Dedifferentiated amniotic fluid mesenchymal stem cell (primary cell): ENCODE data around the gene ATP6V0A1.
"Not testable (repeated sequence)": the region's sequence is repeated elsewhere in the genome, so short reads cannot be mapped to it uniquely, and the experiment has no call there.

Experiments used
- DNase-seq: peaks from one replicate; pipeline ENCODE4 v3.0.0-alpha.2; 2016; ENCODE audit errors: extremely low spot score

Gene ATP6V0A1

GRCh38 chr17:42436391-42436790 is 22.3 kb upstream of the ATP6V0A1 start:
- DNase-seq = peak; percentile 95

- DNase-seq = no peak
Measured at GRCh38 chr17:42438600-42439567, 19.8 kb upstream of the ATP6V0A1 start.

GRCh38 chr17:42441371-42442195 is 17.1 kb upstream of the ATP6V0A1 start:
- DNase-seq = no peak

GRCh38 chr17:42442196-42442565 is 16.5 kb upstream of the ATP6V0A1 start:
- no peak for DNase-seq

GRCh38 chr17:42449176-42449575 is 9.5 kb upstream of the ATP6V0A1 start:
- not testable (repeated sequence) for DNase-seq

GRCh38 chr17:42449838-42450237 is 8.8 kb upstream of the ATP6V0A1 start:
- not testable (repeated sequence) for DNase-seq

- not testable (repeated sequence) for DNase-seq
Measured at GRCh38 chr17:42451270-42451669, 7.4 kb upstream of the ATP6V0A1 start.

GRCh38 chr17:42453439-42453838 is 5.2 kb upstream of the ATP6V0A1 start:
- DNase-seq = no peak

GRCh38 chr17:42454987-42455386 is 3.7 kb upstream of the ATP6V0A1 start:
- not testable (repeated sequence) for DNase-seq

GRCh38 chr17:42456223-42457106 is 2.2 kb upstream of the ATP6V0A1 start:
- peak; percentile 67 for DNase-seq

GRCh38 chr17:42457107-42457792 is 1.4 kb upstream of the ATP6V0A1 start:
- DNase-seq = no peak

- DNase-seq = no peak
Measured at GRCh38 chr17:42459256-42459800, 650 bp downstream of the ATP6V0A1 start.

GRCh38 chr17:42459801-42460281 is 1.2 kb downstream of the ATP6V0A1 start:
- peak; percentile 23 for DNase-seq

- no peak for DNase-seq
Measured at GRCh38 chr17:42460371-42460770, 1.7 kb downstream of the ATP6V0A1 start.

- DNase-seq = no peak
Measured at GRCh38 chr17:42463976-42464400, 5.3 kb downstream of the ATP6V0A1 start.

GRCh38 chr17:42467889-42468288 is 9.2 kb downstream of the ATP6V0A1 start:
- DNase-seq = no peak

- DNase-seq = peak; percentile 45
Measured at GRCh38 chr17:42472709-42473521, 14.2 kb downstream of the ATP6V0A1 start.

- no peak for DNase-seq
Measured at GRCh38 chr17:42474276-42474675, 15.6 kb downstream of the ATP6V0A1 start.

- no peak for DNase-seq
Measured at GRCh38 chr17:42475121-42475520, 16.4 kb downstream of the ATP6V0A1 start.

- no peak for DNase-seq
Measured at GRCh38 chr17:42475835-42476234, 17.2 kb downstream of the ATP6V0A1 start.
